ENCODE measurements around the gene TSPY10.
"Not testable (repeated sequence)": the region's sequence is repeated elsewhere in the genome, so short reads cannot be mapped to it uniquely, and the experiment has no call there.

Gene TSPY10, protein sequence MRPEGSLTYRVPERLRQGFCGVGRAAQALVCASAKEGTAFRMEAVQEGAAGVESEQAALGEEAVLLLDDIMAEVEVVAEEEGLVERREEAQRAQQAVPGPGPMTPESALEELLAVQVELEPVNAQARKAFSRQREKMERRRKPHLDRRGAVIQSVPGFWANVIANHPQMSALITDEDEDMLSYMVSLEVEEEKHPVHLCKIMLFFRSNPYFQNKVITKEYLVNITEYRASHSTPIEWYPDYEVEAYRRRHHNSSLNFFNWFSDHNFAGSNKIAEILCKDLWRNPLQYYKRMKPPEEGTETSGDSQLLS

DNA sequence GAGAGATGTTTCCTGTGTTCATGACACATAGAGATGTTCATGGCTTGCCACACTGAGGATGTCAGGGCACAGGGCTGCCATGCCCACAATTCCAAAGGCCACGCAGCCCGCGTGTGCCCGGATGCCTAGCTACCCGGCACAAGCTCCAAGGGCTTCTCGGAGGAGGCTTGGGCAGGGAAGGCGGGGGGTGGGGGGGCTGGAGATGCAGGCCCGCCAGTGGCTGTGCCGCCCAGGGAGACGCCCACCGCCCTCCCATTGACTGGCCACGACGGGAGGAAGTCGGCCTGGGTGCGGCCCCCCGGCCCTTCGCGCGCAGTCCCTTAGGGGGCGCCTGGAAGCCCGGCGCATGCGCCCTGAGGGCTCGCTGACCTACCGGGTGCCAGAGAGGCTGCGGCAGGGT is at the start of gene TSPY10:
Gene TSPY10, plus strand, starts transcription at position 301 of the 400 bp plus-strand sequence. Its CDS starts 46 bp downstream, at position 347.
- not testable (repeated sequence) for DNase-seq

DNA sequence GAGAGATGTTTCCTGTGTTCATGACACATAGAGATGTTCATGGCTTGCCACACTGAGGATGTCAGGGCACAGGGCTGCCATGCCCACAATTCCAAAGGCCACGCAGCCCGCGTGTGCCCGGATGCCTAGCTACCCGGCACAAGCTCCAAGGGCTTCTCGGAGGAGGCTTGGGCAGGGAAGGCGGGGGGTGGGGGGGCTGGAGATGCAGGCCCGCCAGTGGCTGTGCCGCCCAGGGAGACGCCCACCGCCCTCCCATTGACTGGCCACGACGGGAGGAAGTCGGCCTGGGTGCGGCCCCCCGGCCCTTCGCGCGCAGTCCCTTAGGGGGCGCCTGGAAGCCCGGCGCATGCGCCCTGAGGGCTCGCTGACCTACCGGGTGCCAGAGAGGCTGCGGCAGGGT is 40.7 kb upstream of the TSPY10 start, which contains the start of gene TSPY9:
Gene TSPY9, plus strand, starts transcription at position 301 of the 400 bp plus-strand sequence. Its CDS starts 46 bp downstream, at position 347.
- DNase-seq = not testable (repeated sequence)

DNA sequence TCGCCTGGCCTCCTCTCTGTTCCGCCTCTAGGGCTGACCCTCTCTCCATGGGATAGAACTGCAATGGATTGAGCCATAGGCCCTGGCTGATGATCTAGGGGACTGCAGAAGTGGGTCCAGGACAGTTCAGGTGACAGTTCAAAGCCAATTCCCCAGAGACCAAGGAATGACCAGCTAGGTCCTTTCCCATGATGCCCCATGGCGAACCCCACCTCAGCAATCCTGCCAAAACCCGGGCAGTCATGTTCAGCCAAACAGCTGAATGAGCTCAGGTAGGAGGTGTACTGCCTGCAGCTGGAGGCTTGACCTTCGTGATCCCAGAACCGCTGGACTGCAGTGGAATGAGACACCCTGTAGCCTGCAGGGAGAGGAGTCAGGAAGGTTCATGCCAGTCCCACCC is 23.3 kb upstream of the TSPY10 start:
- not testable (repeated sequence) for DNase-seq

DNA sequence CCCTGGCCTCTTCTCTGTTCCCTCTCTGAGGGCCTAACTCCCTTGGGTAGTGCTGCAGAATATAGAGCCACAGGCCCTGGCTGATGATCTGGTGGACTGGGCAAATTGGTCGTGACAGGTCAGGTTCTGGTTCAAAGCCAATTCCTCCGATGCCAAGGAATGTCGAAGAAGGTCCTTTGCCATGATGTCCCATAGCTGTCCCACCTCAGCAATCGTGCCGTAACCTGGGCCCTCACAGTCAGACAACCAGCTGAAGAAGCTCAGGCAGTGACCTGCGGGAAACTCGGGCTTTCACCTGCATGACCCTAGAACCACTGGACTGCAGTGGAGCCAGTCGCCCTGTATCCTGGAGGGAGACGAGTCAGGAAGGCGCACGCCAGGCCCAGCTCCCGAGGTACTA is 11.4 kb upstream of the TSPY10 start:
- DNase-seq = not testable (repeated sequence)
